ENCODE data around the gene SPIN2A. TPM values are rescaled to one million over a fixed set of nuclear protein-coding genes. Genes with fewer than 3 reads are reported as not detected.
A peak's percentile ranks its signal among the peaks of the same experiment; 100 is the strongest.
"Not testable (repeated sequence)": the region's sequence is repeated elsewhere in the genome, so short reads cannot be mapped to it uniquely, and the experiment has no call there.

SPIN2A gene
- total RNA-seq, 4 donors from 2014 or later: 1.5 to 2.0 (median 1.7) TPM; not detected in 1

DNA sequence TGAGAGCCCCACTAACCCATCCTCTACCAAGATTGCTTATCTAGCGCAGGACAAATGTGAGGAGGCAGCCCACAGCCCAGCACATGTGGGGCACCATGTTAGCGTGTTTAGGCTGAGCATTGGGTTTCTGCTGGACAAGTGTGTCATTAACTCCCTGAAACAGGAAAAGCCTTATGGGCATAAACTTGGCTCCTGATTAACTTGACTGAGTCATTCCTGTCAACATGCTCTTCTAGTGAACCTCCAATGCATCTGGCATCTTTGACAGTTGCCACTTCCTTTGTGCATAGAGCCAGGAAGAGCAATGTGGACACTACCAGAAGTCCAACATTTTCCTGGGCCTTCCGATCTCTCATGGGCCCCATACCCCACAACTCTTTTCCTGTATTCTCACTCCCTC, 2.5 kb downstream of the SPIN2A start:
- H3K36me3 ChIP-seq: no peaks in the 10 kb centered on the region
- H3K4me3 ChIP-seq: no peak overlapping the region
- 93 to 95% methylated on average over 3 of the region's 3 CpGs for WGBS, 2 donors
- H3K9me3 ChIP-seq: no peaks in the 10 kb centered on the region
- TF ChIP-seq CTCF (IDR thresholded peaks at IDR 0.05) (no peak), EP300 (IDR thresholded peaks at IDR 0.05) (no peak), POLR2A (IDR thresholded peaks at IDR 0.05) (no peak)
- no peak overlapping the region for H3K27ac ChIP-seq
- no peak for DNase-seq (ENCODE audit: low spot score in 2 of 2)
- H3K27me3 ChIP-seq: no peaks in the 10 kb centered on the region
- no peaks in the 10 kb centered on the region for H3K4me1 ChIP-seq

GRCh38 chrX:57133706-57134105, 3.5 kb downstream of the SPIN2A start:
- 70 to 97% methylated on average over 4 of the region's 4 CpGs for WGBS, 2 donors
- no peaks in the 10 kb centered on the region for H3K36me3 ChIP-seq
- no peak for TF ChIP-seq CTCF (IDR thresholded peaks at IDR 0.05)
- TF ChIP-seq EP300 (IDR thresholded peaks at IDR 0.05): no peak
- TF ChIP-seq POLR2A (IDR thresholded peaks at IDR 0.05): no peak

DNA sequence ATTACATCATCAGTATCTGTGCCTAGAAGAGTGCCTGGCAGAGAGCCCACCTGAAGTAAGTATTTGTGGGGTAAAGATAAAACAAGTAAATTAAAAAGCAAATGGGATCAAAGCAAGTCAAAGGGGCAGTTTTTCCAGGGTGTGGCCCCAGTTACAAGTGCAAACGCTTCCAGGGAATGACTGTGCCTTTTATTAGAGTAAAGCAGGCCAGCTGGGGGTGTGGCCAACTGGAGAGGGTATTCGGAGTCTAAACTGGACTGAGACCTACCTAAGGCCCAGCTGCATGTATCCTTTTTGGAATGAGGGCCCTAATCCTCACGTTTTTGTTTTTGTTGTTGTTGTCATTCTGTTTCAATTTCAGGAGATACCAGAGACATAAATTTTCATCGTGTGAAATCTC, 3.9 kb downstream of the SPIN2A start:
- H3K27me3 ChIP-seq; H3K4me1 ChIP-seq; DNase-seq (ENCODE audit: low spot score in 2 of 2); H3K27ac ChIP-seq; H3K4me3 ChIP-seq; H3K36me3 ChIP-seq; H3K9me3 ChIP-seq: not testable (repeated sequence)
- WGBS, 2 donors: 39 to 53% methylated on average over 4 of the region's 4 CpGs

More at GRCh38 chrX:57133706-57134105, 3.5 kb downstream of the SPIN2A start:
- Histone ChIP-seq H3K27ac (no peak overlapping the region), H3K9me3 (no peaks in the 10 kb centered on the region), H3K27me3 (no peaks in the 10 kb centered on the region), H3K4me1 (no peaks in the 10 kb centered on the region), H3K4me3 (no peak overlapping the region)
- DNase-seq (ENCODE audit: low spot score in 2 of 2): no peak

- no peaks in the 10 kb centered on the region for H3K4me1 ChIP-seq
- H3K27ac ChIP-seq: no peak overlapping the region
- TF ChIP-seq POLR2A (IDR thresholded peaks at IDR 0.05): no peak
- no peak for TF ChIP-seq EP300 (IDR thresholded peaks at IDR 0.05)
- TF ChIP-seq CTCF (IDR thresholded peaks at IDR 0.05): no peak
- H3K27me3 ChIP-seq: no peaks in the 10 kb centered on the region
- no peak overlapping the region for H3K4me3 ChIP-seq
- DNase-seq (ENCODE audit: low spot score in 2 of 2): no peak
- no peaks in the 10 kb centered on the region for H3K9me3 ChIP-seq
- no peaks in the 10 kb centered on the region for H3K36me3 ChIP-seq
- WGBS, 2 donors: 83 to 90% methylated on average over 7 of the region's 7 CpGs
Observed at GRCh38 chrX:57132046-57132445, 5.2 kb downstream of the SPIN2A start.

- H3K9me3 ChIP-seq: no peaks in the 10 kb centered on the region
- TF ChIP-seq CTCF (IDR thresholded peaks at IDR 0.05): no peak
- no peak for TF ChIP-seq POLR2A (IDR thresholded peaks at IDR 0.05)
- TF ChIP-seq EP300 (IDR thresholded peaks at IDR 0.05): no peak
- 1 to 35% methylated on average over 10 of the region's 10 CpGs for WGBS, 2 donors
- no peaks in the 10 kb centered on the region for H3K36me3 ChIP-seq
- H3K27ac ChIP-seq: peak overlapping the region in 3 of 4 donors; percentile 74 to 88 (median 85)
- no peaks in the 10 kb centered on the region for H3K4me1 ChIP-seq
- no peak for DNase-seq (ENCODE audit: low spot score in 2 of 2)
- no peaks in the 10 kb centered on the region for H3K27me3 ChIP-seq
- H3K4me3 ChIP-seq: peak overlapping the region; percentile 36 to 72 (median 62)
Observed at GRCh38 chrX:57121816-57122215, 15.4 kb downstream of the SPIN2A start.
